ENCODE data around the gene WDR82.

DNA sequence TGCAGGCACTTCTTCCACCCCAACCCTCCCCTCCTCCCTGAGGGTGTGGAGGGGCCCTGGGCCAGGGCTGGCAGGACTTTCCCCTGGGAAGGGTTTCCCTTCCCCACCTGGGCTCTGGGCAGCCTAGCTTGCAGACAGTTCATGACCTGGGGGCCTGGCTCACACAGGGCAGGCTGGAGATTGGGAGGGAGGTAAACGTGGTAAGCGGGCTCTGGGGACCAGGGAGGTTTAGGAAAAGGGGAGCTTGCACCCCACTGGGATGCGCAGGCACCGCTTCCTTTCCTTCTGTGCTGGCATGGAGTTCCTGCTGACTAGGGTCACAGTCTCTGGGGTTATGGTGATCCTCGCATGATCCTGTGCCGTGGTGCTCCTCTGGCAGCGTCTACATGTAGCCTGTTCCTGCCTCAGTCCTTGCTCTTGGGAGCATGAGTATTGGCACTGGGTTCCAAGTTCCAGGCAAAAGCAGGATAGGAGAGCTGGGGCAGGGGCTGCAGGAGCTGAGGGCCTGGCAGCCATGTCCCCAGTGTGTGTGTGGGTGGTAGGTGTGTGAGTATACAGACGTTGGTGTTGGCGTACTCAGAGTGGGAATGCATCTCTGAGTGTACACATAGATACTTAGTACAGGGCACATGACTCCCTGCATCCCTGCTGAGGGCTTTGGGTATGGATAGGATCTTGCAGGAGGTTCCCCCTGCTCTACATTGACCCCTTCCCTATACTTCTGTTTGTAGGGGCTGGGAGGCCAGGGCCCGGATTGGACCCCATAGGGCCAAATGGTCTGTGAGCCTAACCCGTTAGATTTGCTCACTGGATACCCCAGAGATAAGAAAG is 16.1 kb upstream of the WDR82 start:
- TF ChIP-seq, protein P1, sequence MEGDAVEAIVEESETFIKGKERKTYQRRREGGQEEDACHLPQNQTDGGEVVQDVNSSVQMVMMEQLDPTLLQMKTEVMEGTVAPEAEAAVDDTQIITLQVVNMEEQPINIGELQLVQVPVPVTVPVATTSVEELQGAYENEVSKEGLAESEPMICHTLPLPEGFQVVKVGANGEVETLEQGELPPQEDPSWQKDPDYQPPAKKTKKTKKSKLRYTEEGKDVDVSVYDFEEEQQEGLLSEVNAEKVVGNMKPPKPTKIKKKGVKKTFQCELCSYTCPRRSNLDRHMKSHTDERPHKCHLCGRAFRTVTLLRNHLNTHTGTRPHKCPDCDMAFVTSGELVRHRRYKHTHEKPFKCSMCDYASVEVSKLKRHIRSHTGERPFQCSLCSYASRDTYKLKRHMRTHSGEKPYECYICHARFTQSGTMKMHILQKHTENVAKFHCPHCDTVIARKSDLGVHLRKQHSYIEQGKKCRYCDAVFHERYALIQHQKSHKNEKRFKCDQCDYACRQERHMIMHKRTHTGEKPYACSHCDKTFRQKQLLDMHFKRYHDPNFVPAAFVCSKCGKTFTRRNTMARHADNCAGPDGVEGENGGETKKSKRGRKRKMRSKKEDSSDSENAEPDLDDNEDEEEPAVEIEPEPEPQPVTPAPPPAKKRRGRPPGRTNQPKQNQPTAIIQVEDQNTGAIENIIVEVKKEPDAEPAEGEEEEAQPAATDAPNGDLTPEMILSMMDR (conservative IDR thresholded peaks at IDR 0.05): no peak
- no peak for TF ChIP-seq EZH2 (IDR thresholded peaks at IDR 0.05; ENCODE audit: low read depth)
